HL-60 (cell line): ENCODE data around the gene CD37.

Source experiments
- DNase-seq, 2 experiments: peaks; one replicate each; pipeline ENCODE4 v3.0.0-alpha.2; 2010 to 2020; ENCODE audit warnings: low read depth in 1 of 2, low spot score in 1 of 2
- H3K27ac ChIP-seq: fragments of 250-450 bp; sonication (Bioruptor Pico); replicated peaks from 2 replicates; pipeline ENCODE4 v1.5.1; 2020; ENCODE audit warnings: mild to moderate bottlenecking, moderate library complexity
- H3K27me3 ChIP-seq: fragments of 250-450 bp; sonication (Bioruptor Pico); 2 replicates; pipeline ENCODE4 v1.5.1; 2021; ENCODE audit warnings: mild to moderate bottlenecking, moderate library complexity; ENCODE audit not compliant: insufficient read depth, poor library complexity, severe bottlenecking
- H3K4me3 ChIP-seq: replicated peaks from 2 replicates; pipeline ENCODE4 v1.5.1; 2011; ENCODE audit warnings: mild to moderate bottlenecking, control low read depth, low read length; ENCODE audit not compliant: insufficient read depth
- GABPA ChIP-seq: IDR thresholded peaks from 2 replicates; pipeline ENCODE4 v1.6.1; 2012; ENCODE audit warnings: low read depth
- POLR2AphosphoS5 ChIP-seq: IDR thresholded peaks from 2 replicates; pipeline ENCODE4 v1.6.1; 2012; ENCODE audit warnings: low read depth
- SPI1 ChIP-seq: IDR thresholded peaks from 2 replicates; pipeline ENCODE4 v1.6.1; 2012; ENCODE audit warnings: low read depth, mild to moderate bottlenecking, borderline replicate concordance
- TF ChIP-seq, protein P1 (sequence below): IDR thresholded peaks from one replicate; pipeline ENCODE4 v1.5.1; 2011; ENCODE audit warnings: low read length, control low read depth, inconsistent platforms; ENCODE audit not compliant: insufficient read depth
- TF ChIP-seq, protein P2 (sequence below): IDR thresholded peaks from 2 replicates; pipeline ENCODE4 v1.6.1; 2012; ENCODE audit warnings: low read depth; ENCODE audit not compliant: insufficient replicate concordance

The CD37 gene

DNA sequence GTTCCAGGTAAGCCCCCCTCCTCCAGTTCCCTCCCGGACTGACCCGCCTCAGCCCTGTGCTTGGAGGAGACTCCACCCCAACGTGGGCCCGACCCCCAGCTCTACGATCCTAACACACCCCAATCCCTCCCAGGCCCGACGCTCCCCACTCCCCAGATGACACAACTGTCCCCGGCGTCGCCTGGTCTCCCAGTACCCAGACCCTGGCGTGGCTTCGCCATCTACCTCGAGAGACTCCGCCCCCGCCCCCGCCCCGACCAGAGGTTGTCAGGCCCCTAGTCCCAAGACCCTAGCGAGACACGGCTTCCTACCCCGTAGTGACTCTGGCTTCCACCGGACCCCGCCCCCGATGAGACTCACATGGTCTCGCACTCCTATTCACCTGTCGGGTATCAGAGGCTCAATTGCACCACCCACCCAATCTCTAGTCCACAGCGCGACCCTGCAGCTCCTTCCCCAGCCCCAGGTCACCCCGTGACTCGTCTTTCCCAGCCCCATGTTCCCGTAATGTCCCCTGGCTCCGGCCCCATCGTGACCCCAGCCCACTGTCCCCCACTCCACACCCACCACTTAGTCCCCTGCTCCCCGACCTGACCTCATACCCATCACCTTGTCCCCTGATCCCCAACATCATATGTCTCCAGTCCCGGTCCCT, 2.9 kb downstream of the CD37 start:
- Histone ChIP-seq H3K4me3 (no peak overlapping the region), H3K27ac (no peak overlapping the region), H3K27me3 (no peaks in the 10 kb centered on the region)
- TF ChIP-seq POLR2AphosphoS5 (no peak), GABPA (no peak), SPI1 (no peak)
- TF ChIP-seq, protein P1, sequence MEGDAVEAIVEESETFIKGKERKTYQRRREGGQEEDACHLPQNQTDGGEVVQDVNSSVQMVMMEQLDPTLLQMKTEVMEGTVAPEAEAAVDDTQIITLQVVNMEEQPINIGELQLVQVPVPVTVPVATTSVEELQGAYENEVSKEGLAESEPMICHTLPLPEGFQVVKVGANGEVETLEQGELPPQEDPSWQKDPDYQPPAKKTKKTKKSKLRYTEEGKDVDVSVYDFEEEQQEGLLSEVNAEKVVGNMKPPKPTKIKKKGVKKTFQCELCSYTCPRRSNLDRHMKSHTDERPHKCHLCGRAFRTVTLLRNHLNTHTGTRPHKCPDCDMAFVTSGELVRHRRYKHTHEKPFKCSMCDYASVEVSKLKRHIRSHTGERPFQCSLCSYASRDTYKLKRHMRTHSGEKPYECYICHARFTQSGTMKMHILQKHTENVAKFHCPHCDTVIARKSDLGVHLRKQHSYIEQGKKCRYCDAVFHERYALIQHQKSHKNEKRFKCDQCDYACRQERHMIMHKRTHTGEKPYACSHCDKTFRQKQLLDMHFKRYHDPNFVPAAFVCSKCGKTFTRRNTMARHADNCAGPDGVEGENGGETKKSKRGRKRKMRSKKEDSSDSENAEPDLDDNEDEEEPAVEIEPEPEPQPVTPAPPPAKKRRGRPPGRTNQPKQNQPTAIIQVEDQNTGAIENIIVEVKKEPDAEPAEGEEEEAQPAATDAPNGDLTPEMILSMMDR = no peak
- TF ChIP-seq, protein P2, sequence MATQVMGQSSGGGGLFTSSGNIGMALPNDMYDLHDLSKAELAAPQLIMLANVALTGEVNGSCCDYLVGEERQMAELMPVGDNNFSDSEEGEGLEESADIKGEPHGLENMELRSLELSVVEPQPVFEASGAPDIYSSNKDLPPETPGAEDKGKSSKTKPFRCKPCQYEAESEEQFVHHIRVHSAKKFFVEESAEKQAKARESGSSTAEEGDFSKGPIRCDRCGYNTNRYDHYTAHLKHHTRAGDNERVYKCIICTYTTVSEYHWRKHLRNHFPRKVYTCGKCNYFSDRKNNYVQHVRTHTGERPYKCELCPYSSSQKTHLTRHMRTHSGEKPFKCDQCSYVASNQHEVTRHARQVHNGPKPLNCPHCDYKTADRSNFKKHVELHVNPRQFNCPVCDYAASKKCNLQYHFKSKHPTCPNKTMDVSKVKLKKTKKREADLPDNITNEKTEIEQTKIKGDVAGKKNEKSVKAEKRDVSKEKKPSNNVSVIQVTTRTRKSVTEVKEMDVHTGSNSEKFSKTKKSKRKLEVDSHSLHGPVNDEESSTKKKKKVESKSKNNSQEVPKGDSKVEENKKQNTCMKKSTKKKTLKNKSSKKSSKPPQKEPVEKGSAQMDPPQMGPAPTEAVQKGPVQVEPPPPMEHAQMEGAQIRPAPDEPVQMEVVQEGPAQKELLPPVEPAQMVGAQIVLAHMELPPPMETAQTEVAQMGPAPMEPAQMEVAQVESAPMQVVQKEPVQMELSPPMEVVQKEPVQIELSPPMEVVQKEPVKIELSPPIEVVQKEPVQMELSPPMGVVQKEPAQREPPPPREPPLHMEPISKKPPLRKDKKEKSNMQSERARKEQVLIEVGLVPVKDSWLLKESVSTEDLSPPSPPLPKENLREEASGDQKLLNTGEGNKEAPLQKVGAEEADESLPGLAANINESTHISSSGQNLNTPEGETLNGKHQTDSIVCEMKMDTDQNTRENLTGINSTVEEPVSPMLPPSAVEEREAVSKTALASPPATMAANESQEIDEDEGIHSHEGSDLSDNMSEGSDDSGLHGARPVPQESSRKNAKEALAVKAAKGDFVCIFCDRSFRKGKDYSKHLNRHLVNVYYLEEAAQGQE = no peak
- DNase-seq = no peak

DNA sequence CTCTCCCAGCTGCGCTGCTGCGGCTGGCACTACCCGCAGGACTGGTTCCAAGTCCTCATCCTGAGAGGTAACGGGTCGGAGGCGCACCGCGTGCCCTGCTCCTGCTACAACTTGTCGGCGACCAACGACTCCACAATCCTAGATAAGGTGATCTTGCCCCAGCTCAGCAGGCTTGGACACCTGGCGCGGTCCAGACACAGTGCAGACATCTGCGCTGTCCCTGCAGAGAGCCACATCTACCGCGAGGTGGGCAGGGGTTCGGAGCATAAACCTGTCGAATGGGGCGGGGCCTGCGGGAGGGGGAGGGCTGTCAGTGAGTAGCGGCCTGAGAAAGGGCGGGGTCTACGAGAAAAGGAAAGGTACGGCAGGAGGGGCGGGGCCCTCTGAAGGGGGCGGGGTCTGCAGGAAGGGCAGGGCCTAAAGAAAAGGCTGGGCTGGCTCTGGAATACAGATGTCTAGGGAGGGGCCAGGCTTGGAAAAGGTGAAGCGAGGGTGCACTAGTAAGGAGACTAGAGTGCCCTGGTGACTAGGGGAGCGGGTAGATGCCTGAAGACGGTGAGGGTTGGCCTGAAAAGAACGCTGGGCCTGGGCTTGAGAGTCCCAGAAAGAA, 3.6 kb downstream of the CD37 start:
- H3K27ac ChIP-seq = no peak overlapping the region
- TF ChIP-seq SPI1 = no peak
- TF ChIP-seq, protein P1 = no peak
- no peak for TF ChIP-seq POLR2AphosphoS5
- no peak for TF ChIP-seq GABPA
- TF ChIP-seq, protein P2 = no peak
- H3K4me3 ChIP-seq = no peak overlapping the region
- no peaks in the 10 kb centered on the region for H3K27me3 ChIP-seq
- DNase-seq = no peak

DNA sequence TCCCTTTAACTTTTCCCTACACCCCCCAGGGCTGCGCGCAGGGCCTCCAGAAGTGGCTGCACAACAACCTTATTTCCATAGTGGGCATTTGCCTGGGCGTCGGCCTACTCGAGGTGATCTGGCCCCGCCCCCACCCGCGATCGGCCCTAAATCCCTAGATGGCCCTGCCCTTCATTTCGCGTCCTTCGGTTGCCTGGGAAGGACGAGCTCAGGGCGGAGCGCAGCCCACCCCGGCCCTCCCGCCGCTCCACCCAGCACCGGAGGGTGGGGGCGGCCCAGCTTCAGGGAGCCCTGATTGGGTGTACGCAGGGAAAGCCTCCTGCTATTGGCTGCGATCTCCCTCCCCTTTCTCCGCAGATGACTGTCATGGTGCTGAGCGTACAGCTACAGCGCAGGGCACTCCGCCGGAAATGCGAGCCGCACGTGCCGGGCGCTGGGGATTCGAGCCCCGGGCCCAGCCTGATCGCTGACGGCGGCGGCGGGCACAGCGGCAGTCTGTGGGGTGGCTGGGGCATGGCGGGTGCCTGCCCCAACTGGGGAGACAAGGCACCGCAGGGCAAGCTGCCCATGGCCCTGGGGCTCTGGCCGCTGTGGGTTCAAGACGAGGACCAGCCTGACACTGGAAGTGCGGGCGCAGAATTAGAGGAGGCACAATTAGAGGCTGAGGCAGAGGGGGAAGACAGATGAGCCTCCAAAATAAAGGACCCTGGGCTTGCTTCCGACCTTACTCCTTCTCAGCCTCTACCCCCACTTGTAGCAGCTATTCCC, 4.3 kb downstream of the CD37 start:
- Histone ChIP-seq H3K27me3 (no peaks in the 10 kb centered on the region), H3K4me3 (no peak overlapping the region), H3K27ac (no peak overlapping the region)
- TF ChIP-seq, protein P2 = no peak
- TF ChIP-seq, protein P1 = no peak
- TF ChIP-seq GABPA (no peak), POLR2AphosphoS5 (no peak), SPI1 (no peak)
- DNase-seq = no peak
